ENCODE measurements around the gene SLC38A10.

- no peak for TF ChIP-seq POLR2A (IDR thresholded peaks at IDR 0.05)
- TF ChIP-seq CTCF (IDR thresholded peaks at IDR 0.05): no peak
These were observed 42.4 kb upstream of the SLC38A10 start for GRCh38 chr17:81337476-81337879.
